ENCODE measurements around the gene RGMA.

Gene RGMA

DNA sequence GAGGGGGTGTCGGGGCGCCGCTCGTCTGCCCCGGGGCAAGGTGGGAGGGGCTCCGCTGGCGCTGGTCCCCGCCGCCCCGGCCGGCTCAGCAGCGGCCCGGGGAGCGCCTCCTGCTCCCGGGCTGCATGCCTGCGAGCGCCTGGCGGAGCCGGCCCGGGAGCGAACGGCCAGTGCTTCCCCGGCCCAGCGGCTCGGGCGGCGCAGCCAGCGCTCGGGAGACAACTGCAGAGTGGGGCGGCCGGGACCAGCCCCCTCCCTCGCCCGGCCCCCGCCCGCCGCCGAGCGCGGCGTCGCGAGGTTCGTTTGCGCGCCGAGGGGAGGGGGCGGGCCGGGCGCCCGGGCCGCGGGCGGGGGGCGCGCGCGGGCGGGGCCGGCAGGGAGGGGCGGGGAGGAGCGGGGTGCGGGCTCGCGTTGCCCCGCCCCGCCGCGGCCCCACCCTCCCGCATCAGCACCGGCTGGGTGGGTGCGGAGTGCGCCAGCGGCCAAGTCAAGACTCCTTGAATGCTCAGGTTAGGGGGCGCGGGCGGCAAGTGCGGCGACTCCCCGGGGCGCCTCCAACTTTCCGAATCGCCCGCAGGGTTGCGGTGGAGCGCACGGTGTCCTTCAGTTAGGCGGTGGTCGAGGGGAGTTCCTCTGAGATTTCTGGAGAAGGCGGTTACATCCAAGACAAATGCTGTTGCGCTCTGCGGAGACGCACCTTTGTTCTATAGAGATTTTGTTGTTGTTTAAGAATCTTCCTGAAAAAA, at the start of gene RGMA:
Gene RGMA (minus strand): TSS at position 231 of the 746 bp plus-strand sequence. CDS start 279 bp downstream, outside the sequence.
- DNase-seq, result peak in 12 of 56 donors; percentile 10 to 56 (median 33)

GRCh38 chr15:93136606-93137005, 47.6 kb upstream of the RGMA start:
- no peak for DNase-seq

DNA sequence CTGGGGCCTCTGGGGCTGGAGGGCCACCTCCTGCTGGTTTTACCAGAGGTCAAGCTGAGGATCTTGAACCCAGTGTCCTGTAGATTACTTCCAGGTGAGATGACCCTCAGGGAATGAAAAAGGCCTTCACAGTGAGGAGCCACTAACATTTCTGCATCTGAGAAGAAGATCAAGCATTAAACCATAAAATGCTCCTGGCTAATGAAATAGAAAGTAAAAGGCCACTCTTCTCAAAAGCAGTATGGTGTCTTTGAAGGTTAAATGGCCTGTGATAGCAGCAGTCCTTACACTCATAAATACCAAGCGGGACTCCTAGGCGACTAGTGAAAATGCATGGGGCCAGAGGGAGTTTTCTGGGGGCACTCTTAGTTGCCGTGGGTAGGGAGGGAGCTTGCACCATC, 47.0 kb upstream of the RGMA start:
- no peak for DNase-seq

GRCh38 chr15:93135459-93135858, 46.4 kb upstream of the RGMA start:
- no peak for DNase-seq

DNA sequence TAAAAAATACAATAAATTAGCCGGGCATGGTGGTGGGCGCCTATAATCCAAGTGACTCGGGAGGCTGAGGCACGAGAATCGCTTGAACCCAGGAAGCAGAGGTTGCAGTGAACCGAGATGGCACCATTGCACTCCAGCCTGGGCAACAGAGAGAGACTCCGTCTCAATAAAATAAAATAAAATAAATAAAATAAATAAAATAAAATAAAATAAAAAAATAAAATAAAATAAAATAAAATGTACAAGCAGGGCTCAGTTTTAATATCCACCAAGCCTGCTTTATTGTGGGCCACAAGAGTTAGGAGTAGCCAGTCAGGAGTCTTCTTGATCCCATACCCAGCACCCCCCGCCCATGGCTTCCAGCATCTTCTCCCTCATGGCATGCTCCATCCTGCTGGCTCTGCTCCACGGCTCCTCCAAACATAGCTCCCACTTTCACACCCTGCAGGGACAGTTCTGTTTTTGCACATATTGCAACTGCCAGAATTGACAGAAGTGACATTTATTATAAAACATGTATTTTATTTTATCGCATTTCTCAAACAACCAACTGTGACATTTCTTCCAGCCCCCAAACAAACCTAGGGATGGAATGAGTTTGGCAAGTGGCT, 42.6 kb upstream of the RGMA start:
- no peak for DNase-seq

GRCh38 chr15:93129702-93130488, 40.9 kb upstream of the RGMA start:
- no peak for DNase-seq

DNA sequence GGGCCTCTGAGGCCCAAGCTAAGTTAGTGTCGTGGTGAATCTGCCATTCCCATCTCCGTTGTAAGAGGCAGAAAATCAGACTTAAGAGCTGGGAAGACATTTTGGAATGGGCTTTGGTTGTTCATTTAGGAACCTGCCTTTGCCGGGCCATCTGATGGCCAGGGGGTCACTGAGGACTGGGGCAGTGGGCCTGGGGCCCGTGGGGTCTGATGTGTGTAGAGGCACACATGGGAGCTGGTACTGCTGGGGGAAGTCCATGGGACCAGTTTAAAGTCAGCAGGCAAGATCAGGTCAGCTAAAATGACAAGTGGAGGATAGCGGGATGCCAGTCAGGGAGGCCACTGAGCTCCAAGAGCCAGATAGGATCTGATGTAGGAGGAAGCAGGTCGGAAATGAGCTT, 38.3 kb upstream of the RGMA start:
- no peak for DNase-seq

DNA sequence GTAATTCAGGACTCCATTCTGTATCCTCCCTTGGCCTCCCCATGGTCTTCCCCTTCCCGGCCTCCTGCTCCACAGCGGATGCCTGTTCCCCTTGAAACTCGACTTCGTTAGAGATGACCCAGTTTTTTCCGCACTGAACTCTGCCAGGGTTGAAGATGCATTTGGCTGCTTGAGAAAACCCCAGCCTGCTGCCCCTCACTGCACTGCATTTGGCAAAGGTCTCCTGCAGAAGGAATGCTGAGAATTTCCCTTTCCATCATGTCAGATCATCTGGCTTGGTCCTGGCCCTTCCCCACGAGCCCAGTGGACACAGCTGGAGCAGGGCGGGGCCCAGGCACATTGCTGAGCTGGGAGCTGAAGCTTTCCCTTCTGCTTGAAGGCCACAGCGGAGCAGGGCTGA, 37.6 kb upstream of the RGMA start:
- DNase-seq, result no peak

GRCh38 chr15:93126148-93126547, 37.1 kb upstream of the RGMA start:
- DNase-seq, result no peak

DNA sequence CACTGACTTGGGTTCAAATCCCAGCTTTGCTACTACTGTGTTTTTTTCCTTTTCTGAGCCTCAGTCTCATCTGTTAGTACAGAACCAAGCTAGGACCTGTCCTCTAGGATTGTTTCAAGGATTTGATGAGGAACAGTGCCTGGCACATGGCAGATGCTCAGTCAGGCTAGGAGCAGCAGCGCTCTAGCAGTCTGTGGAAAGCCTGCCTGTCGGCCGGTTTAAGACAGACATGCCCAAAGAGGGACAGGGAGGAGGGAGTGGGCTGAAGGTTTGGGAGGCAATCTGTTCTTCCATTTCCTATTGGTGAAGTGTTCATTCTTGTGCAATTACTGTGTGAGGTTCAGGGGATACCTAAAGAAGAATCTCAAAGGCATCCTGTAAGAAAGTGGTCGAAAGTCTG, 35.1 kb upstream of the RGMA start:
- DNase-seq, result no peak

DNA sequence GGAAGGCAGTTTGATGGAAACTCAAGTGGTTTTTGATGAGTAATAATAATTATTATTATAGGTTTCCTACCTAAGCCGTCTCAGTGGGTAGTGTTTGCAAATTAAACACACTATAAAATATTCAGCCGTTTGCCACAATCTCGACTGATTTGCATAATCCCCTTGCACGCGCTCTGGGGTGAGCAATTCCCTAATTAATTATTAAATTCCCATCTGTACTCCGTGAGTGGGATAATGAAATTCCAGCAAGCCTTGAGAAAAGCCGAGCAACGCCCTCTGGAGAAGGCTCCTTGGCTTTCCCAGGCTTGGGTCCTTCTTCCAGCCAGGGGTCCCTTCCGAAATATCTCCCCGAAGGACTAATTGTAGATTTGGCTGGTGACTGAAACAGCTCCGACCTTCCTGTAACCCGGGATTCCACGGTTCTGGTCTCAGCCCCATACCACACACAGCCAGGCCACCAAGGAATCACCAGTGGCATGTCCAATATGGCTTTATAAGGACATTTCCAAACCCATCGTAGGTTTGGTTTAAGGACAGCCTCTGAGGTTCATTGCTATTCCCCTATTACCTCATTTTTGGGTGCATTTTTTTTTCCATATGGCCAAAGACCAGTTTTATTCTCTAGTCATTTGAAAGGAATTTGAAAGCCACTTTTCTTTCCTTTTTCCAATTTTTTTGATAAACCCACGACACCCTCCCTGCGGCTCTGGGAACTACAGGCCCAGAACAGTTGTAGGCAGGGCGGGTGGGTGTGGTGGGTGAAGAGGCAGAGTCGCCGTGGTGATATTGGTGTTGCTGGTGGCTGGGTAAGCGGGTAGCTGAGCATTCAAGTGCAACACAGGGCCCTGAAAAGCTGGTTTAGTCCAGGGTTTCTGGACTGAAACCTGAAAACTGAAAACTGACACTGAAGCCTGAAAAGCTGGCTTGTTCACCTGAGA, 33.2 kb upstream of the RGMA start:
- no peak for DNase-seq

DNA sequence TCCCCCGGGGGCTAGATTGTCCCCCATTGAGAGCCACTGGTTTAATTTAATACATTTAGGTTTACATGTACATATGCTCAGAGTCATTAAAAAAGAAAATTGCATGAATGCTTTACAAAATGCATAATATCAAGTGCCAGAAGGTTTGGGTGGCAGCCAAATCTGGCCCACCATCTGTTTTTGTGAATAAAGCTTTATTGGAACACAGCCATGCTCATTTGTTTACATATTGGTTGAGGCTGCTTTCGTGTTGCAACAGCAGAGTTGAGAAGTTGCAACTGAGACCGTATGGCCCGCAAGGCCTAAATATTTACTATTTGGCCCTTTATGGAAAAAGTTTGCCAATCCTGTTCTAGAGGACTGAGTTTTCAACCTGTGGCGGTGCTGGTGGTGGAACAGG, 32.1 kb upstream of the RGMA start:
- DNase-seq, result no peak

DNA sequence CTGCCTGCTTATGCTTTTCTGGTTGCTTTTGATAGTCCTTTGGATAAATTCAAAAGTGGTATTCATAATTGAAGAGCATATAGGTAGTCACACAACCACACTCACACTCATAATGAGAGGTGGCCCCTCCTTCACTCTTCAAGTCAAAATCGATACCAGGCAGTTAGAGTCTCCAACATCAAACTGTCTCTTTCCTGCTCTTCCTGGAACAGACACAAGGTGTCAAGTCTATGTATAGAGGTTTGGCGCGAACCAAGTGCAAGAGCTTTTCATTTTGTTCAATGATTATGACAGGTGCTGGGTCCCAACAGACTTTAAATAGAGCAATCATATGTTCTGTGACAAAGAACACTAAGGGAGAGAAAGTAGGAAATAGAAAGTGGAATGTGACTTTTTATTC, 29.9 kb upstream of the RGMA start:
- DNase-seq, result no peak

GRCh38 chr15:93111451-93111850, 22.4 kb upstream of the RGMA start:
- DNase-seq, result no peak

DNA sequence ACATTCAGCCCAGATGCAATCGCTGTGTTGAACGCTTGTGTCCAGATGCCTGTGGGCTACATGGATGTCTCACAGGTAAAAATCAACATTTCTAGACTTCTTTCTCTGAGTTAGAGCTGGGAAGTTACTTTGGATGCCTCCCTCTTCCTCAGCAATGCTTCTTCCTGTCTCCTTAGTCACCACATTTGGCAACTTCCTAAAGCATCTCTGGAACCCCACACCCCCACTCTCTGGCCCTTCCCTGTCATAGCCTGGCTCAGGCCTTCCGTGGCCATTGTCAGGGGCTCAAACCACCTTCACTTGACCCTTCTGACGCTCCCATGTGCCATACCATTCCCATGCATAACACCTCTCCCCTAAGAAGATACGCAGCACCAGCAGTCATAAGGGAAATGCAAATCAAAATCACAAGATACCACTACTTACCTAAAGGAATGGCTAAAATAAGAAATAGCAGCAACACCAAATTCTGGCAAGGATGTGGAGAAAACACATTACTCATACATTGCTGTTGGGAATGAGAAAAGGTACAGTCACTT, 21.6 kb upstream of the RGMA start:
- no peak for DNase-seq

- DNase-seq, result no peak
Measured at GRCh38 chr15:93109336-93110102, 20.5 kb upstream of the RGMA start.

DNA sequence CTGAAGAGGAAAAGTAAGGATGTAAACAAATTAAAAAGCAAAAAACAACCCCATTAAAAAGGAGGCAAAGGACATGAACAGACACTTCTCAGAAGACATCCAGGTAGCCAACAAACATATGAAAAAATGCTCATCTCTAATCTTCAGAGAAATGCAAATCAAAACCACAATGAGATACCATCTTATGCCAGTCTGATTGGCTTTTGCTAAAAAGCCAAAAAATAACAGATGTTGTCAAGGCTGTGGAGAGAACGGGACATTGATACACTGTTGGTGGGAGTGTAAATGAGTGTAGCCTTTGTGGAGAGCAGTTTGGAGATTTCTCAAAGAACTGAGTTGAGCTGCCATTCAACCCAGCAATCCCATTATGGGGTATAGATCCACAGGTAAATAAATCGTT, 18.6 kb upstream of the RGMA start:
- no peak for DNase-seq

GRCh38 chr15:93105485-93105884, 16.5 kb upstream of the RGMA start:
- DNase-seq, result no peak

- DNase-seq, result no peak
Measured at GRCh38 chr15:93103823-93104222, 14.8 kb upstream of the RGMA start.

GRCh38 chr15:93102211-93102610, 13.2 kb upstream of the RGMA start:
- DNase-seq, result no peak

Measured in nucleus accumbens (tissue), 56 donors.